Karpas-422 (cell line): ENCODE measurements around the gene SLC22A5. TPM values are rescaled to one million over a fixed set of nuclear protein-coding genes. Genes with fewer than 3 reads are reported as not detected.

Experiments
- DNase-seq: peaks from one replicate; pipeline ENCODE4 v3.0.0-alpha.2; 2015
- H2AFZ ChIP-seq: fragments of 200-600 bp; sonication (generic); 2 replicates; pipeline ENCODE4 v1.6.1; 2014; ENCODE audit warnings: antibody characterized with exemption, low read length, mixed read lengths
- H3K27ac ChIP-seq: fragments of 200-600 bp; sonication (generic); 2 replicates; pipeline ENCODE4 v1.5.1; 2014; ENCODE audit warnings: mild to moderate bottlenecking, low read length, moderate library complexity
- H3K27me3 ChIP-seq: fragments of 200-600 bp; sonication (generic); 2 replicates; pipeline ENCODE4 v1.6.1; 2014; ENCODE audit warnings: low read length, mixed read lengths
- H3K36me3 ChIP-seq: fragments of 200-600 bp; sonication (generic); 2 replicates; pipeline ENCODE4 v1.6.1; 2014; ENCODE audit warnings: low read length, mixed read lengths; ENCODE audit not compliant: insufficient read depth
- H3K4me1 ChIP-seq: fragments of 200-600 bp; sonication (generic); 2 replicates; pipeline ENCODE4 v1.6.1; 2014; ENCODE audit warnings: mild to moderate bottlenecking, low read length, mixed read lengths
- H3K4me2 ChIP-seq: fragments of 200-600 bp; sonication (generic); 2 replicates; pipeline ENCODE4 v1.6.1; 2014; ENCODE audit warnings: low read length, low read depth, mild to moderate bottlenecking; ENCODE audit not compliant: poor library complexity, severe bottlenecking
- H3K4me3 ChIP-seq: fragments of 200-600 bp; sonication (generic); 2 replicates; pipeline ENCODE4 v1.5.1; 2014; ENCODE audit warnings: mild to moderate bottlenecking, antibody characterized with exemption, low read length, mixed read lengths
- H3K79me2 ChIP-seq: fragments of 200-600 bp; sonication (generic); 2 replicates; pipeline ENCODE4 v1.6.1; 2014; ENCODE audit warnings: mild to moderate bottlenecking, low read length, mixed read lengths
- H3K9ac ChIP-seq: fragments of 200-600 bp; sonication (generic); 2 replicates; pipeline ENCODE4 v1.6.0; 2014; ENCODE audit warnings: low read length
- H3K9me2 ChIP-seq: fragments of 200-600 bp; sonication (generic), shearing (Covaris generic); replicated peaks from 2 replicates; pipeline ENCODE4 v1.6.0; 2014; ENCODE audit warnings: mild to moderate bottlenecking, low read length, moderate library complexity; ENCODE audit not compliant: insufficient read depth
- H3K9me3 ChIP-seq: fragments of 300-700, 200-600 bp; sonication (generic); 2 replicates; pipeline ENCODE4 v1.6.1; 2014; ENCODE audit warnings: low read length, mixed read lengths
- H4K20me1 ChIP-seq: fragments of 200-600 bp; sonication (generic); 2 replicates; pipeline ENCODE4 v1.6.1; 2014; ENCODE audit warnings: mild to moderate bottlenecking, antibody characterized with exemption, low read length, low read depth; ENCODE audit not compliant: insufficient read depth
- total RNA-seq: library from RNA; depleted of rRNA; stranded (reverse); fragments of >200 nt; shearing (Covaris generic); gene quantifications from 2 replicates; pipeline ENCODE4 v1.2.3, GENCODE V29; 2014; ENCODE audit warnings: low replicate concordance

SLC22A5 gene
- total RNA-seq, 1 experiment from 2014 or later, result 5.2 TPM

DNA sequence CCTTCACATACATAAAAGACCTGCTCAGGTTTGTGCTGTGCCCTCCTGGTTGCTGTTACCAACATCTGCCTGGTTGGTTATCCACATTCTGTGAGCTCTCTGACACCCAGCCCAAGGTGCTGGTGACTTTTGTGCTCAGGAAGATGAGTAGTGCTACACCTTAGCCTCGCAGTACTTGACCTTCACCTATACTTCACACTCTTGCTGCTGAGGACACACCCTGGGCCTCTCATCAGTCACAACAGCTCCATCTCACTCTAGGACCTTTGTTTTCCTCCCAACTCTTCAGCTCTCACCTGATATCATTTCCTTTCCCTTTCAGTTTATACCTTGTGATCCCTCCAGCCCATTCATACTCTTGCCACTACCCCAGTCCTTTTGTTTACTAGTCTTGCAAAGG, 10.7 kb upstream of the SLC22A5 start:
- Histone ChIP-seq H4K20me1 (no peaks in the 10 kb centered on the region), H2AFZ (no peak overlapping the region), H3K9me2 (no peaks in the 10 kb centered on the region), H3K9me3 (no peaks in the 10 kb centered on the region), H3K4me1 (peaks cover 6% of the 10 kb centered on the region; the same call in 1 of the 2 replicates), H3K27ac (no peak overlapping the region), H3K9ac (no peak overlapping the region), H3K27me3 (no peaks in the 10 kb centered on the region), H3K4me3 (no peak overlapping the region), H3K36me3 (no peaks in the 10 kb centered on the region), H3K79me2 (no peaks in the 10 kb centered on the region), H3K4me2 (no peak overlapping the region)
- DNase-seq, result no peak

DNA sequence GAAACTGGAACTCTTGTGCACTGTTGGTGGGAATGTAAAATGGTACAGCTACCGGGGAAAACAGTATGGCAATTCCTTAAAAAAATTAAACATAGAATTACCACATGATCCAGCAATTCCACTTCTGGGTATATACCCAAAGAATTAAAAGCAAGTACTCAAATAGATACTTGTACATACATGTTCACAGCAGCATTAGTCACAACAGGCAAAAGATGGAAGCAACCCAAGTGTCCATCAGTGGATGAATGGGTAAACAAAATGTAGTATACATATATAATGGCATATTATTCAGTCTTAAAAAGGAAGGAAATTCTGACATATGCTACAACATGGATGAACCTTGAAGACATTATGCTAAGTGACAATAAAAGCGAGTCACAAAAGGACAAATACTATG, 7.4 kb upstream of the SLC22A5 start:
- no peak overlapping the region for H2AFZ ChIP-seq
- no peaks in the 10 kb centered on the region; the same call in 1 of the 2 replicates for H3K4me1 ChIP-seq
- no peaks in the 10 kb centered on the region for H3K9me3 ChIP-seq
- no peaks in the 10 kb centered on the region for H4K20me1 ChIP-seq
- no peaks in the 10 kb centered on the region for H3K27me3 ChIP-seq
- no peak overlapping the region for H3K27ac ChIP-seq
- no peaks in the 10 kb centered on the region for H3K36me3 ChIP-seq
- no peaks in the 10 kb centered on the region for H3K79me2 ChIP-seq
- no peak for DNase-seq
- no peak overlapping the region for H3K4me3 ChIP-seq
- H3K9me2 ChIP-seq, result no peaks in the 10 kb centered on the region
- H3K9ac ChIP-seq, result no peak overlapping the region
- H3K4me2 ChIP-seq, result no peak overlapping the region

DNA sequence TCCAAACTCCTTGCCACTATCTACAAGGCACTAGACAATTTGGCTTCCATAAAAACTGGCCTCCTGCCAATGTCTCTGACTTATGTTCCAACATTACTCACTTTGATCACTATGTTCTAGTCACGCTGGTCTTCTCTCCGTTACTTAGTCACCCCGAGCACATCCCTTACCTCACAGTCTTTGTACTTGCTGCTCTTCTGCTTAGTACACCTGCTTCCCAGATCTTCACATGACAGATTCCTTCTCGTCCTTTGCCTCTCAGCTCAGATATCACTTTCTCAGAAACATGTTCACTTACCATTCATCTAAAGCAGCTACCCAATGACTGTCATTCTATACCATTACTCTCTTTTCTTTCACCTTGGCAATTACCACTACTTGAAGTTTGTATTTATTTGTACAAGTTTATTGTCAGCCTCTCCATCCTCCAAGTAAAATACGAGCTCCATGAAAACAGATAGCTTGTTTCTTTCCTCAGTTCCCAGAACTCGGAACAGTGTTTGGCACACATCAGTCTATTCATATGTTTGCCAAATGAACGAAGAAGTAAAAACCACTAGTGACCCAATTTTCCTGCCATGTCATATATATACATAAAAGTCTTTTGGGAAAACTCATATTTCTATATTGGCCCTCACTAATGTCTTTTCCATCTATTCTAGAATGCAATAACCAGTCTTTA, 5.9 kb upstream of the SLC22A5 start:
- no peak for DNase-seq

DNA sequence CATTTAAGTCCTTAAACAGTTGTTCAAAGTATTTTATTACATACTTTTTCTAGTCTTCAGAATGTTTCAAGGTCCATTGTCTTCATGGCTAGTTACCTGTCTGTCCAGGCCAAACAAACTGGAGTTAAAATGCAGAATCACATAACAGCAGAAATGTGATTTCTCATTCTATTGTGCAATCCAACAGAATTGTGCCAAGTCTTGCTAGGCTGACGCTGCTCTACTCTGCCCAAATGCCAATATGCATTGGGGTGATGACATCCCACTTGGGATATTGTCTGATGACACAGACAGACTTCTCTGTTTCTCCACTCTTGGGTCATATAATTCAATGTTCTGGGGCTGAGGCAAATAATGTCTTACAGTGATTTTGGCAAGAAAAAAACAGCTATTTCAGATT, 5.2 kb upstream of the SLC22A5 start:
- Histone ChIP-seq H3K4me2 (no peak overlapping the region), H3K4me3 (no peak overlapping the region), H3K9ac (no peak overlapping the region), H3K9me2 (no peaks in the 10 kb centered on the region), H2AFZ (no peak overlapping the region), H3K27me3 (no peaks in the 10 kb centered on the region), H3K79me2 (no peaks in the 10 kb centered on the region), H3K4me1 (peaks cover 4% of the 10 kb centered on the region), H4K20me1 (no peaks in the 10 kb centered on the region), H3K27ac (no peak overlapping the region), H3K9me3 (no peaks in the 10 kb centered on the region), H3K36me3 (no peaks in the 10 kb centered on the region)
- DNase-seq, result no peak

More for the DNA sequence above, 5.9 kb upstream of the SLC22A5 start:
- Histone ChIP-seq H3K9ac (no peak overlapping the region), H3K27me3 (no peaks in the 10 kb centered on the region), H3K9me2 (no peaks in the 10 kb centered on the region), H3K9me3 (no peaks in the 10 kb centered on the region), H3K27ac (no peak overlapping the region), H2AFZ (no peak overlapping the region), H4K20me1 (no peaks in the 10 kb centered on the region), H3K4me1 (no peaks in the 10 kb centered on the region), H3K79me2 (no peaks in the 10 kb centered on the region), H3K36me3 (no peaks in the 10 kb centered on the region), H3K4me2 (no peak overlapping the region), H3K4me3 (no peak overlapping the region)

DNA sequence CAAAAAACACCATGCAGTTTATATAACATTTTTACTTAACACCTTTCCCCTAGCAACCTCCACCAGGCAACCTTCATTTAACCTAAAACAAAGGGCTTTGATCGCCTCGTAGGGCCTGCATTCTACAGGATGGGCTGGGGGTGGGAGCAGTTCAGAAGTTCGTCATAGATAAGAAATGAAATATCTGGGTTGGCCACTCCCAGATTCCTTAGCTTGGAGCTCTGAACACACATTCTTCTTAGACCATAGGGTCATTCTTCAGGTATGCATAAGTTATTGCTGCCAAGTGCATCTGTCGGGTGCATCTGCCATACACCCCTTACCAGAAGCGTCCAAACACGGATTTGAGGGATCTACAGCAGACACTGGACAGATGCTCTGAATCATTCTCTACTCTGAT, 4.3 kb upstream of the SLC22A5 start:
- Histone ChIP-seq H3K9me2 (no peaks in the 10 kb centered on the region), H4K20me1 (no peaks in the 10 kb centered on the region), H3K4me3 (no peak overlapping the region), H3K4me2 (no peak overlapping the region), H3K36me3 (no peaks in the 10 kb centered on the region), H3K27me3 (no peaks in the 10 kb centered on the region), H3K9me3 (no peaks in the 10 kb centered on the region), H3K27ac (no peak overlapping the region), H2AFZ (no peak overlapping the region), H3K79me2 (no peaks in the 10 kb centered on the region), H3K9ac (no peak overlapping the region), H3K4me1 (peaks cover 13% of the 10 kb centered on the region)
- no peak for DNase-seq

DNA sequence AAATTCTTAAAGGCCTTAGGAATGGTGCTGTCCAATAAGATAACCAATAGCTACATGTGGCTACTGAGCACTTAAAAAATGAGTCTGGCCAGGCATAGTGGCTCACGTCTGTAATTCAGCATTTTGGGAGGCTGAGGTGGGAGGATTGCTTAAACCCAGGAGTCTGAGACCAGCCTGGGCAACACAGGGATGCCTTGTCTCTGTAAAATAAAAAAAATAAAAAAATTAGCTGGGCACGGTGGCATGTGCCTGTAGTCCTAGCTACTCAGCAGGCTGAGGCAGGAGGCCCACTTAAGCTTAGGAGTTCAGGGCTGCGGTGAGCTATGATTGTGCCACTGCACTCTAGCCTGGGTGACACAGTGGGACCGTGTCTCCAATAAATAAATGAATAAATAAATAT, 1.3 kb upstream of the SLC22A5 start:
- Histone ChIP-seq H3K4me3 (no peak overlapping the region), H2AFZ (no peak overlapping the region), H3K79me2 (no peaks in the 10 kb centered on the region), H3K9me2 (no peaks in the 10 kb centered on the region), H3K4me2 (no peak overlapping the region), H3K36me3 (no peaks in the 10 kb centered on the region), H3K4me1 (peaks cover 16% of the 10 kb centered on the region), H4K20me1 (no peaks in the 10 kb centered on the region), H3K9ac (no peak overlapping the region), H3K27ac (no peak overlapping the region), H3K27me3 (no peaks in the 10 kb centered on the region), H3K9me3 (no peaks in the 10 kb centered on the region)
- DNase-seq, result no peak

DNA sequence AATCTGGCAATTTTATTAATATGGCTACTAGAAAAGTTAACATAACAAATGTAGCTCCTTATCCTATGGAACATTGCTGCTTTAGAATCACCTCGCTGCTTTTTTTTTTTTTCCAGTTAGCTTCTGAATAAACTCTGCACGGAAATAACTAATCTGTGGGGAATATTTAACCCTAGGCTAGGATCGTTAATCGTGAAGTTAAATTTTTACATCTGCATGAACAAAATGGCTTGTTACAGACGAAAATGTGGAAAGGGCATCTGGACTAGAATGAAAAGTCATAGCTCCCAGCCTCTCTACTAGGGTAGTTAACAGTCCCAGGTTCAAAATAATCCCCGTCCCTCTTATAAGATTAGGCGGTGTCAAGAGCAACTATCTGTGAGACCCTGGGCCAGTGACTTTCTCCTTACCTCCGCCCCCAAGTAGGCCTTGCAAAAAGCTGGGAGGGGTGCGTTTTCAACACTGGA, 470 bp upstream of the SLC22A5 start:
- Histone ChIP-seq H3K36me3 (no peaks in the 10 kb centered on the region), H3K27me3 (no peaks in the 10 kb centered on the region), H3K9me3 (no peaks in the 10 kb centered on the region), H2AFZ (peak overlapping the region; percentile 94), H3K4me3 (peak overlapping the region; percentile 63), H3K9ac (peak overlapping the region; percentile 63), H4K20me1 (no peaks in the 10 kb centered on the region), H3K9me2 (no peaks in the 10 kb centered on the region), H3K27ac (no peak overlapping the region), H3K4me2 (peak overlapping the region; percentile 75), H3K79me2 (no peaks in the 10 kb centered on the region), H3K4me1 (peaks cover 16% of the 10 kb centered on the region)
- no peak for DNase-seq

DNA sequence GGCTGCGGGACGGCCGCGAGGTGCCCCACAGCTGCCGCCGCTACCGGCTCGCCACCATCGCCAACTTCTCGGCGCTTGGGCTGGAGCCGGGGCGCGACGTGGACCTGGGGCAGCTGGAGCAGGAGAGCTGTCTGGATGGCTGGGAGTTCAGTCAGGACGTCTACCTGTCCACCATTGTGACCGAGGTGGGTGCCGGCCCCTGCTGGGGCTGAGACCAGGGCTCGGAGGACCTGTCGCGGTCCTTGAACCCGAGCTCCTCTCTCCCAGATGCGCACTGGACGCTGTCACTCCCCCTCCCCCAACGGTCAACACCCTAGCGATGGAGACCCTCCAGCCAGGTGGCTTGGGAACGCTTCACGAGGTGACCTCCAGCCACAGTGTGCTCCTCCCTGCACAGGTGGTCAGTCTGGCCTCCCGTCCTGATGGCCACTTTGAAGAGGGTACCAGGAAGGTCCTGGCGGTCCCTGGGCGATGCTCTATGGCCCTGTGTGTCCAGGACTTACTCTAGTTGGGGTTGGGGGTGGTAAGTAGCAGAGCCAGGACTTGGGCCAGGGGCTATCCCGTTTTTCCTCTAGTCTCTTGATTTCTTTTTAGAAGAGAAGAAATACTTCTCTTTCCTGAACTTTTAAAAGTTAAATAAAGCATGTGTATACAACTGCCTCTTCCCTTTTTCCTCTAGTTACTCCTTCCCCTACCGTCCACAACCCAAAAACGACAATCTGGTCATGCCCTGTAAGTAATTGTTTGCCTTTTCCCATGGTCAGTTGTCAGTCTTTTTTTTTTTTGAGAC, 866 bp downstream of the SLC22A5 start:
- Histone ChIP-seq H4K20me1 (no peaks in the 10 kb centered on the region), H3K4me3 (peak overlapping the region; percentile 63), H3K4me1 (peaks cover 16% of the 10 kb centered on the region), H2AFZ (peak overlapping the region; percentile 94; the same call in 1 of the 2 replicates), H3K36me3 (no peaks in the 10 kb centered on the region), H3K79me2 (no peaks in the 10 kb centered on the region), H3K27me3 (no peaks in the 10 kb centered on the region), H3K9me2 (no peaks in the 10 kb centered on the region), H3K4me2 (peak overlapping the region; percentile 75), H3K9ac (peak overlapping the region; percentile 63), H3K9me3 (no peaks in the 10 kb centered on the region), H3K27ac (no peak overlapping the region)
- no peak for DNase-seq
